Measurements from ENCODE around the gene ADAMTS17.
"Not testable (repeated sequence)": the region's sequence is repeated elsewhere in the genome, so short reads cannot be mapped to it uniquely, and the experiment has no call there.

Gene ADAMTS17

DNA sequence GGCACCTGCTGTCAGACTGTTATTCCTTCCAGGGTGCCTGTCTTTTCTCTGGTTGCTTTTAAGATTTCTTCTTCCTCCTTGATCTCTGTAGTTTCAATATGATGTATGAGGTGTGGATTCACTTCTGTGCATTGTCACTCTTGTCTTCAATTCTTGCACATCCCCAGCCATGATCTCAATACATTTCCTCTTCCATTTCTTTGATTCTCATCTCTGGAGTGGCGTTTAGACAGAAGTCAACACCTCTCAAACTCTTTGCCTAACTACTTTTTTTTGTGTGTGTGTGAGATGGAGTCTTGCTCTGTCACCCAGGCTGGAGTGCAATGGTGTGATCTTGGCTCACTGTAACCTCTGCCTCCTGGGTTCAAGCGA lies 384.1 kb downstream of the ADAMTS17 start:
- DNase-seq = no peak

DNA sequence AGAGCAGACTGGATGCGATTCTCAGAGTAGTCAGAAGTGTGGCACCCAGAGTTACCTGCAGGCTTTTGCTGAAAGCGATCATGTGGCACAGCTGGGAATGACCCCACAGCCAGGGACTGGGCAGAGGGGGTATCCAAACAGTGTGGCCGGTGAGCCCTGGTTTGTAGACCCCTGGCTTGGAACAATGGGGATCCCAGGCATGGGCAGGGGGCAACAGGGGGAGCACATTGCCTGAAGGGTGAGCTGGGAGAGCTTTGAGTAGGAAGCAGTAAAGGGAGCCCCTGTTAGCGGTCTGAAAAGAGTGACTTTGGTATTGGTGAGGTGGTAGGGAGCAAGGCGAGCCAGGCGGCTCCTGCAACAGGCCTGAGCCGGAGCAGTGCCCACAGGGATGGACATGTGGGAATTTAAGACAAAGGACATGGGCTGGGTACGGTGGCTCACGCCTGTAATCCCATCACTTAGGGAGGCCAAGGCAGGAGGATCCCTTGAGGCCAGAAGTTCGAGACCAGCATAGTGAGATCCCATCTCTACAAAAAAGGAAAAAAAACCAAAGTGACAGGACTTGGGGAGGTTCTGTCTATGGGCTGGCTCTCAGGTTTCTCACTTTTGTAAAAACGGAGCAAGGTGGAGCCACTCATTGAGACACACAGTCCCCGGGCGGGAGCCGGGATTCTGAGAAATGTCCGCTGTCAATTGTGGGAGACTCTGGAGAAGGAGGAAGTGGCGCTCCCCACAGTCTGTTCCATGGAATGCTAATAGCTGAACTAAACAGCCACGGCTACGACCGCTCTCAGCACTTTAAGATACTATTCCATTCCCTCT lies 384.7 kb downstream of the ADAMTS17 start:
- DNase-seq = no peak

DNA sequence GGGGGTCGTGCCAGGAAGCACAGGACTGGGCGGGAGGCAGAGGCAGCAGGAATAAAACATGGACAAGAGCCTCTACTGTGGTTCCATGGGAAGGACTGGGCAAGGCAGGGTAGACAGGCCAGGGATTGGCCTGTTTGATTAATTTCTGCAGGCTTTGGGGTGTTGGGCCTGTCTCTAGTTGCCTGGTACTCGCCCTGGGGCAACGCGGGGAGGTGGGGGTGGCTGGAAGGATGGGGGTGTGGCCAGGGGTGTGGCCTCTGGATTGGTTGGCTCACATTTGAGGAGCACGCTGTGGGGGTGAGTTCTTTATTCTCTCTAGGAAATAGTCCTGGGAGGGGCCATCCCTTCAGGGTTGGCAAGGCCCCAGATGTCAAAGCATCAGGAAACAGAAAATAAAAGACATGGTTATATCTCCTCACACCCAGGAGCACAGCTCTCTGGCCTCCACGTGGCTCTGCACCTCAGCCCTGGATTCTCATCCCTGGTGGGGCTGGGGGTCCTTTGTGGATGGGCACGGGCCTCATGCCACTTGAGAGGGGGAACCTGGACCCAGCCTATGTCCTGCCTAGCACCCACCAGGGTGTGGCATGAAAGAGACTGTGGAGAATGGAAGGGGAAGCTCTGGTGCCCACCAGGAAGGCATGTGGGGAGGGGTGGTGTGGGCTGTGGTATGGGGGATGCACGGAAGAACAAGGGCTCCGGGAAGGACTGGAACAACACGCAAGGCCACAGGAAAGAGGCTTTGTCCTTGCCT lies 385.6 kb downstream of the ADAMTS17 start:
- no peak for DNase-seq

DNA sequence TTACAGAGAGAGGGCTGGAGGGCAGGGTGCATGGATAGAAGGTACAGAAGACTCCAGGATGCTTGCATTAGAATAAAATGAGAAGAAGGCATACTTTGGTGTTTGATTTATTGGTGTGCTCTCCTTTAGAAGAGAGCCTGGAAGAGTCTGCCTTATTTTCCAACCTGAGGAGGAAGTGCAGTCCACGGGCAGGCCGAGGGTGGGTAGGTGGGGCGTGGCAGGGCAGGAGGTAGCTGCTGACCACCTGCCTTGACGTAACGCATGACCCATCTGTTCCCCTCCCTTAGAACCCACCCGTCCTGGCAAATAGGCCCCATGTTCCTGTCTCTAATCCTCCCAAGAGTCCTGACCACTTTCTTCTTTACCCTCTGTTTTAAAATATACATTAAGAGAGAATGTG lies 386.2 kb downstream of the ADAMTS17 start:
- DNase-seq = no peak

DNA sequence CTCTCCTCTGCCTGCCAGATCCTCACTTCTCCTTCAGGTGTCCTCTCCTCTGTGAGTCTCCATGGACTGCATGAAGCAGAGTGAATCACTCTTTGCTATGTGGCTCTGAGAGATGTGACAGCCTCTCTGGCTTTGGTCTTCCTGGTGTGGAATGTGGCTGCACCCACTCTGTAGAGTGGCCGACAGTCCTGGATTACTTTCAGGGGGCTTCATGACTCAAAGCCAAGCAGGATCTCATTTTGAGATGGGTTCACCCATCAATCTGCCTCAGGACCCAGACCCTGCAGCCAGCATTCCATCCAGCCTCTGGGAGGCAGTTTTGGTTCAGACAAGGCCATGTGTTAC lies 386.6 kb downstream of the ADAMTS17 start:
- DNase-seq = no peak

DNA sequence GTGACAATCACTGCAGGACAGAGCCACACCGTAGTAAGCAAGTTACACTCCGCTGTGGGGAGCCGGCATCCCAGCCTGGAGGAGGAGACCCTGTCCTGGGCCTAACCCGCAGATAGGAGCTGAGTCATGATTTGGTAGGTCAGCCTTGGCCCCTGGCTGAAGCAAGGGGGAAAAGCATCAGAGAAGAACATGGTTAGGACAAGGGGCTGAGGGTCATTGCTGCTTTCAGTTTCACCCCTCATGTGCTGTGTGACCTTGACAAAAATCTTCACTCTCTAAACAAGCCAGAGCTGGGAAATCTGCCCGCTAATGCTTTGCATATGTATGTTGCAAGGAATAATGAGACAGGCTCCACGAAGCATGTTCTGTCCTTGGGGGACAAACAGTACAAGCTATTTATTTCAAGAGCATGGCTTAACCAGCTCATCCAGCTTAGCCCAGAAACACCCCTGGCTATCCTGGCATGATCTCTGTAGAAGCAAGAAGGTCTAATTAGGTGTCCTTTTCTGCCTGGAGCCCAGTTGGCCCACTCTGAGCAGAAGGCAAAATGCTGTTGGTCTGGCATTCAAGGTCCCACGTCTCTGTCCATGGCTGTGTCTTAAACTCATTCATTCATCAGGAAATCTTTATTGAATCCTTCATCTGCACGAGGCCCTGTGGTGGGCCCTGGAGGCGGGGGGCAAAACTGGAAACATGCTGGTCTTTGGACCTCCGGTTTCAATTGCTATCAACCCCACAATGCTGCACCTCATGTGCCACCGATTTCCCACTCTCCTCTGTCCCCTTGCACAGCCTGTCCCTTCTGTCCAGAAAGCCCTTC lies 387.2 kb downstream of the ADAMTS17 start:
- DNase-seq = peak; percentile 38 to 73

DNA sequence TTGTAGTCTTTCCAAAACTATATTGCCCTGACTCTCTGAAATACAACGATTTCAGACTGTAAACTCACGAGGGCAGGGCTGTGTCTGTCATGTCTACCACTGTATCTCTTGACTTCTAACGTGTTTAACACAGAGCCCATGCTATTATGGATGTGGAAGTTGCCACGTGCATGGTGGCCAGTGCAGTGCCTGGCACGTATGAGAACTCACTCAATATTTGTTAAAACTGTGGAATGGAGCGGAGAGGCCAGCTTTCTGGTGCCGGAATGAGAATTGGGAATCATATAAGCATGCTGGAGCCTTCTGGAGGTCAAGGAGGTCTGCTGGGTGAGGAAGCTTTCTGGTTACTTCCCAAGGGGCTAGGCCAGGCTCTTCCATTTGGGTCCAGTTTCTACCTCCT lies 387.9 kb downstream of the ADAMTS17 start:
- DNase-seq = no peak

DNA sequence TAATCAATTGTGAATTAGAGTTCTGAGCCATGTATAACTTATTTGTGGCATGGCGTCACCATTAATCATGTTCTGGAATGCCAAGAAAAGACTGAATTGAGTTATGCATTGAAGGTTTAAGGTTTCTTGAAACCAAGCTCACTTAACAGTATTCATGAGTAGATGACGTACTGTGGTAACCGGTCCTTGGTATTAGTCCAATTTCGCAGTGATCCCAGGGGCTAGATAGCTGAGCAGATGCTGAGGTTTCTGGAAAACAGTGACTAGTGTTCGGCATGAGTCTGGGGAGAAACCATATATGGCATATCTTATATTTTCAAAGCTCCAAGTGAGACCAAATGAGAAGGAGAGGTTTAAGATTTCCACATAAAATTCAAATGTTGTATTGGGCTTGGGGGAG lies 390.3 kb downstream of the ADAMTS17 start:
- no peak for DNase-seq

DNA sequence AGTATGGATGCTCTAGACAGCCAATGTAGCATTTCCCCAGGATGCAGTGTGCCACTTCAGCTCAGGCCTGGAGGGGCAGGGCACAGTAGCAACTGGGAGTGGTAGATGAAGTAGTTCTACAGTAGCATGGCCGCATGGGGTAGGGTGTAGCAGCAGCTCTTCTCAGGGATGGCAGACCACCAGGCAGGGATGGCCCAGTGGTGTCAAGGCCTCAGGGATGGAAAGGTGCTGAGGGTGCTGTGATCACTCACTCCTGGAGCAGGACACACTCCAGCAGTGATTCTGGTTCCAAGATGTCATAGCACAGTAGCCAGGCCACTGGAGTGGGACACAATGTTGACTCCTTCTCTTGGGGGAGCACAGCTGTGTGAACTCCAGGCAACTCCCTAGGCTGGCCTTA lies 397.6 kb downstream of the ADAMTS17 start:
- no peak for DNase-seq

DNA sequence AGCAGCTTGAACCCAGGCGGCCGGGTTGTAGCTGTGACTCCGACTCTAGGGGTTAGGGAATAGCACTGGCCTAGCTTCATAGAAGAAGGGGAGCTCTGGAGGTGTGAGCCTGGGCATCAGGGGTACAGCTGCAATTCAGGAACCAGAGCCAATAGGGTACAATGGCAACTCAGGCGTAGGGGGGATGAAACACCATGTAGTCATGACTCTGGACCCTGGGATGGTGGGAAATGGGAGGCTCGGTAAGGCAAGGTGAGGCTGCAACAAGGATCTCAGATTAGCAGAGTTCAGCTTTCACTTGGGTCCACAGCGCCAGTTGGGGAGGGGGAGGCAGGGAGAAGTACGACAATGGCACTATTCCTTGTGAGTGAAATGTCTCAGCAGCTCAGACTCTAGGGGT lies 398.3 kb downstream of the ADAMTS17 start:
- no peak for DNase-seq

DNA sequence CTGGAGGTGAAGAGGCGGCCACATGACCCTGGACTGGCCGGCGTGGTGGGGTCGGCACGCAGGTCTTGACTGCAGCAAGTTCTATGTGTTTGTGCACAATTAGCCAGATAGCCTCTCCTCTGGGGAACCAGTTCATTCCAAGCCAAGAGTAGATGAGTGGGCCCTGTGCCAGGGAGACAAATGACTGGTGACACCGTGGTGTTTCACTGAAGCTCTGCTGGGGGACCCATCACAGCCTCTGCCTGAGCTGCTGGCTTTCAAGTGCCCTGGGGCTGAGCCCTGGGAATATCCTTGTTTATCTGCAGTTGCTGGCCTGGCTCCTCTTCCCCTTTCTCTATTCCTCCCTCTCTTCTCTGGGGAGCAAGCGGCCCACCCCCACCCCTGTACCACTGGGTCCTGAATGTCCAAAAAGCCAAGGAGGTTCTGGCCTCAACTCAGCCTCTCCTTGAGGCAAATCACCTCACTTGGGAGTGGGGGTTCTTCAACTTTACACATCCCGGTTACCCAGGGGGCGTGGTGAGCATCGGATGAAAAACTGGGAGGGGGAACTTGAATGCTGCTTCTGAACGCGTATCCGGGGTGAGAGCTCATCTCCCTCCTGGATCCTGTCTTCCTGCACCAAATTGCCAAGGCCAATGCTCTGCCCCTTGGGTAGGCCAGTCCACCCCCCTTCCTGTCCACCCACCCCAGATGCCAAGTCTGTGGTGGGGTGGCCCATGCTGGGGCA lies 408.9 kb downstream of the ADAMTS17 start:
- no peak for DNase-seq

DNA sequence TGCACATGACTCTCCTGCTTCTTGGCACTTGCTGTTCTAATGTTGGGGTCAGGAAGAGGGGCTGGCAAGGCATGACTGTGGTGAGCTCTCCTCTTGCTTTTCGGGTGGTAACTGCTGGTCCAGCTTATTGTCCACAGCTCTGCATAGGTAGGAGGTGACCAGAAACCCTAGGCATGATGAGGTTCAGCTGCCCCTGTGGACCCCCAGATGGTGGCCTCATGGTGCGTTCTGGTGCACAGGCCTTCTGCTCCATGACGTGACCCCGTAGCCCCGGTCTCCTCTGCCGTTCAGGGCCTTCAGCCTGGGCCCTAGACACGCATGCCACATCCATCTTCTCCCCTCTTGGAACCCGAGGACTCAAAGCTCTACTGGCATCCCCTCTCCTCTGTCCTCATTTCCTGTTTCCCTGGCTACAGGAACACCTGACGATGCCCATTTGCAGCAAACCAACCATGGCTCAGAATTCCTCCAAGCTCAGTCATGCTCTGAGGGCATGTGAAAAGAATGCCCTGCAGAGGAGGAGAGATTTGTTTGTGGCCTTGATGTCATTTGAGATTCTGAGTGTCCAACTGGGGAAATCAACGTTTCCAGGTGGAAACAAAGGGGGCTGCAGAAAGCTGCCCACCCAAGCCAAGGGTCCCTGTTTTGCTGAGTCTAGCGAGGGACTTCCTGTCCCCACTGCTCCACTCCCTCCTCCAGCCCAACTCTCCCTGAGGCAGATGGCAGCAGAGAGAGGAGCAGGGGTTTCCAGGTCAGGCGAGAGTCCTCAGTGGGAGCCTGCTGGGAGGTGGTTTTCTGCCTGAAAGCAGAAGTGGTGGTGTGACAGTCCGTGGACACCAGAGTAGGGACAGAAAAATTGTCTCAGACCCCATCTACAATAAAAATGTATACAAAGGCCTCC lies 409.8 kb downstream of the ADAMTS17 start:
- no peak for DNase-seq

DNA sequence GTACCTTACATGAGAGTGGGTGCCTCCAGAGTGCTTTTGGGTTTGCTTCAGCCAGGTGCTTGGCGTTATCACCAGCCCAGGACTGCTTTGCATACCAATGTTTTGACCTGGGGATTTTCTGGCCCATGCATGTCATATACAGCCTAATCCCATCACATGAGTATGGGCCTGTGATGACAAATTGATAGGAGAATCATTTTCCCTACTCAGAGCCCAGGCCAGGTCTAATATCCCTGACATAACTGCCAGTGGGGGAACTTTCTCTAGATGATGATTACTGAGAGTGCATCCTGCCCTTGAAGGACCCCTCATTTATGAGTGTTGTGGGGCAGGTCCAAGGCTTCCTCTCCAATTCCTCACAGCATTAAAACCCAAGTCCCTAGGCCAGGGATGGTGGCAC lies 411.1 kb downstream of the ADAMTS17 start:
- peak in 1 of 2 experiments; percentile 41 for DNase-seq

DNA sequence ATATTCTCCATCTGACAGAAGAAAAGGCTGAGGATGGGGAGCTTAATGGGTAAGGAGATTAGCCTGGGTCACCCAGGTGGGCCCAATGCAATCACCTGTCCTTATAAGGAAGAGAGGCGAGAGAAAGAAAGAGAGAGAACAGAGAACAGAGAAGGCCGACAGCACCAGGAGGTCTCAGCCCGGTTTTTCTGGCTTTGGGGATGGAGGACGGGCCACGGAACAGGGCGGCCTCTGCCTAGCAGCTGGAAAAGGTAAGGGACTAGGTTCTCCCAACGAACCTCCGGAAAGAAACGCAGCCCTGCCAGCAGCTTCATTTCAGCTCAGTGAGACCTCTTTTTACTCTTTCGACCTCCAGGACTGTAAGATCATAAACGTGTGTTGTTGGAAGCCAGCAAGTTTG lies 412.5 kb downstream of the ADAMTS17 start:
- no peak for DNase-seq

DNA sequence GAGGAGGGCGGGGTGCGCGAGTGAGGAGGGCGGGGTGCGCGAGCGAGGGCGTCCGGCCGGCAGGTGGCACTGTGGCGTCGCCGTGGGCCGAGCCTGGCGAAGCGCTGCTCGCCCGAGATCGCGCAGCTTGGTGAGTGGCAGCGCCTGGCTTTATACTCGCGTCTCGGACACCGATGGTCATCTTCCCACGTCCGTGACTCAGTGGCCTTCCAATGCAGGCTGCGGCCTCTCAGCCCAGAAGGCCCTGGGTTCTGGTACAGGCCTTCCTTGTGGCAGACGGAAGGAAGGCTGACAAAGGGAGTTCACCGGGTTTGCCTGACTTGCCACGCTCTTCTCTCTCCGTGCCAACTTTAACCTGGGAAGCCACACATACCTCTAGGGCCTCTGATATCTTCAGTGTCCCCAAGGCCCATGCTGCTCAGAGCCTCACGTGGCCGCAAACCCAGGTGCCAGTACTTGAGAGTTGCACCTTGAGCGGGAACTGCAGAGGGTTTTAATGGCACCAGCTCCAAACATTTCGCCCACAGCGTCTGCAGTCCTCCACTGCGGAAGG lies 413.3 kb downstream of the ADAMTS17 start:
- DNase-seq = peak; percentile 3 to 53

DNA sequence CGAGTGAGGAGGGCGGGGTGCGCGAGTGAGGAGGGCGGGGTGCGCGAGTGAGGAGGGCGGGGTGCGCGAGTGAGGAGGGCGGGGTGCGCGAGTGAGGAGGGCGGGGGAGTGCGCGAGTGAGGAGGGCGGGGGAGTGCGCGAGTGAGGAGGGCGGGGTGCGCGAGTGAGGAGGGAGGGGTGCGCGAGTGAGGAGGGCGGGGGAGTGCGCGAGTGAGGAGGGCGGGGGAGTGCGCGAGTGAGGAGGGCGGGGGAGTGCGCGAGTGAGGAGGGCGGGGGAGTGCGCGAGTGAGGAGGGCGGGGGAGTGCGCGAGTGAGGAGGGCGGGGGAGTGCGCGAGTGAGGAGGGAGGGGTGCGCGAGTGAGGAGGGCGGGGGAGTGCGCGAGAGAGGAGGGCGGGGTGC lies 415.2 kb downstream of the ADAMTS17 start:
- DNase-seq = not testable (repeated sequence)

DNA sequence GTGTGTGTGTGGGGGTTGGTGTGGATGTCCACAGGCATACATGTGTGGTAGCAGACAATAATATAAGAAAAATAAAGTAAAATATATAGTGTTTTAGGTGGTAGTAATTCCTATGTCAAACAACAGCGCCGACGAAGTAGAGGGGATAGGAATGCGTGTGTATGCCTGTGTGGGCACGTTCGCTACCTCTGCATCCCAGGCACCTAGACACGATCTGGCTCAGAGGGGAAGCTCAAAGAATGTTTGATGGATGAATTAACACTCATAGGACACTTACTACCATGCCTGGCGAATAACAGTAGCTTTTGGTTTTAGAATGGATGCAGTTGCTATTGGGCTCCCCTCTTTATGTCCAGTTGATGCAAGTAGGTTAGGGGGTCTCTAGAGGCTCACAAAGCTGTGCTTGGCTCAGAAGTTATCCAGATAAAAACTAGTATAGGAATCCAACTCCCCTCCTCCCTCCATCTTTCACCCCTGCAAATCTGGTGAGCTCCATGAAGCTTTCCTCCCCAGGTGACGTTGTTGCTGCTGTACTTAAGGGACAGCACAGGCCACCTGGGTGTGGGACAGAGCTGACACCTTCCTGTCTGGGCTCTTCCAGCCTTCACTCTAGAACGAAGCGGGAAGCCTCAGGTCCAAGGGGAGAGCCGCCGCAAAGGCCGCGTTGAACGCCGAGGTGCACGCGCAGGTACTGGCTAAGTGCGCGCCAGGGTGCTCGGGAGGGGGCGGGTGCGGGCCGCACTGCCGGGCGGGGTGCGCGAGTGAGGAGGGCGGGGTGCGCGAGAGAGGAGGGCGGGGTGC lies 415.9 kb downstream of the ADAMTS17 start:
- peak in 1 of 2 experiments; percentile 52 for DNase-seq

DNA sequence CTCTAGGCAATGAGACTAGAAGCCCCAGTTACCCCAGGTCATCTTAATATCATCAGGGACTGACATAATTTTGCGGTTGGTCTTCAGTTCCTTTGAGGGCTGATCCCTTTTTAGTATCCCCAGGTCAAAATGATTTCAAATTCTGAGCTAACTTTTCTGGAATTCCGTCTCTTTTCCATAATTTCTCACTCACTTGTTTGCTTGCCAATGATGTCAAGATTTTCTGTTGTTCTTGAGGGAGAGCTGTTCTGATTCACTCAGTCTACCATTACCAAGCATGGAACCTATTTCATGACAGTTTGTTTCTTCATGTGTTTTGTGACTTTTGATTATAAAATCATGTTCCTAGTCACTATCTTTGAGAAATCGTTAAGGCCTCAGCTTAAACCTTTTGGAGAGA lies 418.1 kb downstream of the ADAMTS17 start:
- no peak for DNase-seq

All from NCI-H526 (cell line).